Liver (tissue), 9 donors: ENCODE data around the gene NCS1. TPM values are rescaled to one million over a fixed set of nuclear protein-coding genes. Genes with fewer than 3 reads are reported as not detected.

Experiments
- DNase-seq: peaks from one replicate; pipeline ENCODE4 v3.0.0-alpha.2; 2017; ENCODE audit warnings: low spot score
- H3K27ac ChIP-seq, 2 donors: one replicate each; pipeline ENCODE4 v1.7.0; 2013; ENCODE audit warnings: inconsistent platforms in 2 of 2, low read length in 2 of 2, control low read depth in 1 of 2, low read depth in 1 of 2, mild to moderate bottlenecking in 1 of 2
- H3K27me3 ChIP-seq, 4 donors: one replicate each; pipeline versions ENCODE4 v1.6.1 to v1.7.0; 2013; ENCODE audit warnings: low read length in 3 of 4, inconsistent platforms in 1 of 4, mild to moderate bottlenecking in 1 of 4, moderate library complexity in 1 of 4; ENCODE audit not compliant: control insufficient read depth in 4 of 4, insufficient read depth in 4 of 4
- H3K36me3 ChIP-seq, 4 donors: one replicate each; pipeline versions ENCODE4 v1.6.1 to v1.7.0; 2013; ENCODE audit warnings: low read length in 3 of 4, mild to moderate bottlenecking in 3 of 4, low read depth in 1 of 4, moderate library complexity in 1 of 4; ENCODE audit not compliant: control insufficient read depth in 4 of 4, insufficient read depth in 3 of 4
- H3K4me1 ChIP-seq, 4 donors: one replicate each; pipeline versions ENCODE4 v1.6.1 to v1.7.0; 2013; ENCODE audit warnings: low read length in 3 of 4, mild to moderate bottlenecking in 3 of 4, moderate library complexity in 1 of 4; ENCODE audit not compliant: control insufficient read depth in 4 of 4, insufficient read depth in 4 of 4
- H3K4me3 ChIP-seq, 3 donors: one replicate each; pipeline versions ENCODE4 v1.6.1 to v1.7.0; 2013; ENCODE audit warnings: low read length in 3 of 3, control low read depth in 1 of 3, low read depth in 1 of 3, mild to moderate bottlenecking in 1 of 3
- H3K9ac ChIP-seq, 2 donors: one replicate each; pipeline ENCODE4 v1.7.0; 2013; ENCODE audit warnings: low read length in 2 of 2, mild to moderate bottlenecking in 2 of 2, moderate library complexity in 2 of 2, control low read depth in 1 of 2, low read depth in 1 of 2
- H3K9me3 ChIP-seq, 4 donors: one replicate each; pipeline versions ENCODE4 v1.6.1 to v1.7.0; 2013; ENCODE audit warnings: low read length in 3 of 4; ENCODE audit not compliant: control insufficient read depth in 4 of 4
- CTCF ChIP-seq: fragments of 150-350 bp; IDR thresholded peaks from 2 replicates; pipeline ENCODE4 v1.5.1; 2017; ENCODE audit warnings: improper control_type of control experiment, low read depth, low read length; ENCODE audit not compliant: missing input control
- EGR1 ChIP-seq, 2 donors: IDR thresholded peaks; 2 replicates each; pipeline ENCODE4 v1.6.1; 2016 to 2018; ENCODE audit warnings: antibody characterized with exemption in 2 of 2, low read depth in 2 of 2
- FOXA1 ChIP-seq: IDR thresholded peaks from 2 replicates; pipeline ENCODE4 v1.6.1; 2016; ENCODE audit warnings: antibody characterized with exemption
- FOXA2 ChIP-seq: IDR thresholded peaks from 2 replicates; pipeline ENCODE4 v1.6.1; 2016; ENCODE audit warnings: antibody characterized with exemption
- JUND ChIP-seq, 2 donors: IDR thresholded peaks; 2 replicates each; pipeline ENCODE4 v1.6.1; 2016; ENCODE audit warnings: antibody characterized with exemption in 2 of 2
- MAX ChIP-seq: IDR thresholded peaks from 2 replicates; pipeline ENCODE4 v1.6.1; 2016; ENCODE audit warnings: antibody characterized with exemption
- NR2F2 ChIP-seq: IDR thresholded peaks from 2 replicates; pipeline ENCODE4 v1.6.1; 2016; ENCODE audit warnings: antibody characterized with exemption
- REST ChIP-seq: IDR thresholded peaks from 2 replicates; pipeline ENCODE4 v1.6.1; 2016; ENCODE audit warnings: antibody characterized with exemption, mild to moderate bottlenecking
- RXRA ChIP-seq, 2 donors: IDR thresholded peaks; 2 replicates each; pipeline ENCODE4 v1.6.1; 2017 to 2018; ENCODE audit warnings: antibody characterized with exemption in 2 of 2, mild to moderate bottlenecking in 1 of 2
- SP1 ChIP-seq: IDR thresholded peaks from 2 replicates; pipeline ENCODE4 v1.6.1; 2018; ENCODE audit warnings: antibody characterized with exemption, mild to moderate bottlenecking
- WGBS: extraction: QIAGEN DNeasy Blood & Tissue Kit; methylation state at CpG from one replicate; pipeline ENCODE4 v1.1.7; 2013; 5-methylcytosine and 5-hydroxymethylcytosine counted together
- polyA plus RNA-seq, 2 donors: library from polyadenylated mRNA; stranded (reverse) in 1 of 2; unstranded in 1 of 2; fragments of 200-250 nt in 1 of 2; fragments of >200 nt in 1 of 2; fragmentation: Nextera tagmentation in 1 of 2; extraction: Ambion mirVana in 1 of 2; gene quantifications; one replicate each; pipeline versions ENCODE4 v1.2.1 to v1.2.3, GENCODE V29; 2013 to 2015
- total RNA-seq, 2 donors: library from RNA; depleted of rRNA; stranded (reverse); fragments of >200 nt; gene quantifications; one replicate each; pipeline ENCODE4 v1.2.3, GENCODE V29; 2014
- donor health status: healthy.
- donor health status: healthy.
- donor health status: healthy.
- donor health status: healthy.
- donor health status: healthy.

NCS1 gene
- total and polyA plus RNA-seq, 4 donors: 0.35 to 2.5 (median 1.2) TPM

- 82% methylated on average over 6 of the region's 6 CpGs for WGBS
- Histone ChIP-seq H3K27ac (no peak overlapping the region), H3K4me3 (no peak overlapping the region), H3K27me3 (no peaks in the 10 kb centered on the region), H3K4me1 (no peaks in the 10 kb centered on the region), H3K36me3 (no peaks in the 10 kb centered on the region), H3K9ac (no peak overlapping the region), H3K9me3 (no peaks in the 10 kb centered on the region)
- TF ChIP-seq JUND (IDR thresholded peaks at IDR 0.05): no peak
- no peak for TF ChIP-seq MAX
- no peak for TF ChIP-seq NR2F2
- TF ChIP-seq FOXA1: no peak
- no peak for DNase-seq
These were observed 13.8 kb downstream of the NCS1 start for GRCh38 chr9:130186051-130186450.

- Histone ChIP-seq H3K4me1 (no peaks in the 10 kb centered on the region), H3K36me3 (no peaks in the 10 kb centered on the region), H3K9me3 (no peaks in the 10 kb centered on the region), H3K27me3 (no peaks in the 10 kb centered on the region), H3K27ac (no peak overlapping the region), H3K9ac (no peak overlapping the region), H3K4me3 (no peak overlapping the region)
- TF ChIP-seq CTCF: no peak
- peak in 1 of 2 donors; percentile 7 for TF ChIP-seq JUND (IDR thresholded peaks at IDR 0.05)
- WGBS: 75% methylated on average over 25 of the region's 25 CpGs
- DNase-seq: no peak
These were observed 14.8 kb downstream of the NCS1 start for GRCh38 chr9:130186839-130187522.

- no peaks in the 10 kb centered on the region for H3K4me1 ChIP-seq
- no peaks in the 10 kb centered on the region for H3K9me3 ChIP-seq
- H3K27me3 ChIP-seq: no peaks in the 10 kb centered on the region
- 71% methylated on average over 9 of the region's 9 CpGs for WGBS
- no peak overlapping the region for H3K9ac ChIP-seq
- no peak for DNase-seq
- H3K27ac ChIP-seq: no peak overlapping the region
- no peak overlapping the region for H3K4me3 ChIP-seq
- H3K36me3 ChIP-seq: no peaks in the 10 kb centered on the region
- TF ChIP-seq NR2F2 (no peak), SP1 (no peak), JUND (IDR thresholded peaks at IDR 0.05) (no peak), REST (no peak), EGR1 (IDR thresholded peaks at IDR 0.05; ENCODE audit: low read depth in 2 of 2) (no peak), RXRA (IDR thresholded peaks at IDR 0.05) (no peak), FOXA2 (no peak)
These were observed 15.3 kb downstream of the NCS1 start for GRCh38 chr9:130187523-130187846.
